Measurements from ENCODE around the gene LIX1. TPM values are rescaled to one million over a fixed set of nuclear protein-coding genes. Genes with fewer than 3 reads are reported as not detected.

Gene LIX1
- total and polyA plus RNA-seq, 2 of the 8 experiments (the other 6 are each of a cell fraction or from before 2014, with no cell fraction given), result 0.26 to 0.45 TPM

DNA sequence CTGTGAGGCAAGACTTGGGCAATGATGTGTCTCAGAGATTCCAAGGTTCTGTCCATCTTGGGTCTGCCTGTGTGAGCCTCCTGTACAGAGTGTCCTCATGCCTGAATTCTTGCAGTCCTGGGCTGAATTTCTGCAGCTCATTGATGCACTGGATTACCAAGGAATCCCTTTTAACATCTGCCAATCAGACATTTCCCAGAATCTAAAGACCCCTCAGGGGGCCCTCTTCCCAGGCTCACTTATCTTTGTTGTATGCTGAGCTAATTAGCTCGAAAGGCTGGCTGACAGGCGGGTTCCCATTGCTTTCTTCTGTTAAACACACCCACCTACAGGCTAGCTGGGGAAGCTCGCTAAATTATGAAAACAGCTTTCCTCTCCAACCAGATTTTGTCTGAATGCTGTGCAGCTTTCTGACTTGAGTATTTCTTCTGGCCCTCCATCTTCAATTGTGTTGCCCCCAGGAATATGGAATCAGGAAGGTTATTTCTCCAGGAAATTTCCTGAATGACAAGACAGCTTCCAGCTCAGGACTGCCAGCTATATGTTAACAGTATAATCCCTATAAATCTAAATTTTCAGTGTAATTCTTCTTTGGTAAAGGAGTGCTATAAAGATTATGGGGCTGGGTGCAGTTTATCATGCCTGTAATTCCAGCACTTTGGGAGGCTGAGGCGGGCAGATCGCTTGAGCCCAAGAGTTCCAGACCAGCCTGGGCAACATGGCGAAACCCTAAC, at the start of gene LIX1 (continued):
- TF ChIP-seq, protein P1, sequence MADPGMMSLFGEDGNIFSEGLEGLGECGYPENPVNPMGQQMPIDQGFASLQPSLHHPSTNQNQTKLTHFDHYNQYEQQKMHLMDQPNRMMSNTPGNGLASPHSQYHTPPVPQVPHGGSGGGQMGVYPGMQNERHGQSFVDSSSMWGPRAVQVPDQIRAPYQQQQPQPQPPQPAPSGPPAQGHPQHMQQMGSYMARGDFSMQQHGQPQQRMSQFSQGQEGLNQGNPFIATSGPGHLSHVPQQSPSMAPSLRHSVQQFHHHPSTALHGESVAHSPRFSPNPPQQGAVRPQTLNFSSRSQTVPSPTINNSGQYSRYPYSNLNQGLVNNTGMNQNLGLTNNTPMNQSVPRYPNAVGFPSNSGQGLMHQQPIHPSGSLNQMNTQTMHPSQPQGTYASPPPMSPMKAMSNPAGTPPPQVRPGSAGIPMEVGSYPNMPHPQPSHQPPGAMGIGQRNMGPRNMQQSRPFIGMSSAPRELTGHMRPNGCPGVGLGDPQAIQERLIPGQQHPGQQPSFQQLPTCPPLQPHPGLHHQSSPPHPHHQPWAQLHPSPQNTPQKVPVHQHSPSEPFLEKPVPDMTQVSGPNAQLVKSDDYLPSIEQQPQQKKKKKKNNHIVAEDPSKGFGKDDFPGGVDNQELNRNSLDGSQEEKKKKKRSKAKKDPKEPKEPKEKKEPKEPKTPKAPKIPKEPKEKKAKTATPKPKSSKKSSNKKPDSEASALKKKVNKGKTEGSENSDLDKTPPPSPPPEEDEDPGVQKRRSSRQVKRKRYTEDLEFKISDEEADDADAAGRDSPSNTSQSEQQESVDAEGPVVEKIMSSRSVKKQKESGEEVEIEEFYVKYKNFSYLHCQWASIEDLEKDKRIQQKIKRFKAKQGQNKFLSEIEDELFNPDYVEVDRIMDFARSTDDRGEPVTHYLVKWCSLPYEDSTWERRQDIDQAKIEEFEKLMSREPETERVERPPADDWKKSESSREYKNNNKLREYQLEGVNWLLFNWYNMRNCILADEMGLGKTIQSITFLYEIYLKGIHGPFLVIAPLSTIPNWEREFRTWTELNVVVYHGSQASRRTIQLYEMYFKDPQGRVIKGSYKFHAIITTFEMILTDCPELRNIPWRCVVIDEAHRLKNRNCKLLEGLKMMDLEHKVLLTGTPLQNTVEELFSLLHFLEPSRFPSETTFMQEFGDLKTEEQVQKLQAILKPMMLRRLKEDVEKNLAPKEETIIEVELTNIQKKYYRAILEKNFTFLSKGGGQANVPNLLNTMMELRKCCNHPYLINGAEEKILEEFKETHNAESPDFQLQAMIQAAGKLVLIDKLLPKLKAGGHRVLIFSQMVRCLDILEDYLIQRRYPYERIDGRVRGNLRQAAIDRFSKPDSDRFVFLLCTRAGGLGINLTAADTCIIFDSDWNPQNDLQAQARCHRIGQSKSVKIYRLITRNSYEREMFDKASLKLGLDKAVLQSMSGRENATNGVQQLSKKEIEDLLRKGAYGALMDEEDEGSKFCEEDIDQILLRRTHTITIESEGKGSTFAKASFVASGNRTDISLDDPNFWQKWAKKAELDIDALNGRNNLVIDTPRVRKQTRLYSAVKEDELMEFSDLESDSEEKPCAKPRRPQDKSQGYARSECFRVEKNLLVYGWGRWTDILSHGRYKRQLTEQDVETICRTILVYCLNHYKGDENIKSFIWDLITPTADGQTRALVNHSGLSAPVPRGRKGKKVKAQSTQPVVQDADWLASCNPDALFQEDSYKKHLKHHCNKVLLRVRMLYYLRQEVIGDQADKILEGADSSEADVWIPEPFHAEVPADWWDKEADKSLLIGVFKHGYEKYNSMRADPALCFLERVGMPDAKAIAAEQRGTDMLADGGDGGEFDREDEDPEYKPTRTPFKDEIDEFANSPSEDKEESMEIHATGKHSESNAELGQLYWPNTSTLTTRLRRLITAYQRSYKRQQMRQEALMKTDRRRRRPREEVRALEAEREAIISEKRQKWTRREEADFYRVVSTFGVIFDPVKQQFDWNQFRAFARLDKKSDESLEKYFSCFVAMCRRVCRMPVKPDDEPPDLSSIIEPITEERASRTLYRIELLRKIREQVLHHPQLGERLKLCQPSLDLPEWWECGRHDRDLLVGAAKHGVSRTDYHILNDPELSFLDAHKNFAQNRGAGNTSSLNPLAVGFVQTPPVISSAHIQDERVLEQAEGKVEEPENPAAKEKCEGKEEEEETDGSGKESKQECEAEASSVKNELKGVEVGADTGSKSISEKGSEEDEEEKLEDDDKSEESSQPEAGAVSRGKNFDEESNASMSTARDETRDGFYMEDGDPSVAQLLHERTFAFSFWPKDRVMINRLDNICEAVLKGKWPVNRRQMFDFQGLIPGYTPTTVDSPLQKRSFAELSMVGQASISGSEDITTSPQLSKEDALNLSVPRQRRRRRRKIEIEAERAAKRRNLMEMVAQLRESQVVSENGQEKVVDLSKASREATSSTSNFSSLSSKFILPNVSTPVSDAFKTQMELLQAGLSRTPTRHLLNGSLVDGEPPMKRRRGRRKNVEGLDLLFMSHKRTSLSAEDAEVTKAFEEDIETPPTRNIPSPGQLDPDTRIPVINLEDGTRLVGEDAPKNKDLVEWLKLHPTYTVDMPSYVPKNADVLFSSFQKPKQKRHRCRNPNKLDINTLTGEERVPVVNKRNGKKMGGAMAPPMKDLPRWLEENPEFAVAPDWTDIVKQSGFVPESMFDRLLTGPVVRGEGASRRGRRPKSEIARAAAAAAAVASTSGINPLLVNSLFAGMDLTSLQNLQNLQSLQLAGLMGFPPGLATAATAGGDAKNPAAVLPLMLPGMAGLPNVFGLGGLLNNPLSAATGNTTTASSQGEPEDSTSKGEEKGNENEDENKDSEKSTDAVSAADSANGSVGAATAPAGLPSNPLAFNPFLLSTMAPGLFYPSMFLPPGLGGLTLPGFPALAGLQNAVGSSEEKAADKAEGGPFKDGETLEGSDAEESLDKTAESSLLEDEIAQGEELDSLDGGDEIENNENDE (IDR thresholded peaks at IDR 0.05; ENCODE audit: insufficient replicate concordance, low read length), result no peak
- TF ChIP-seq FOSL1 (IDR thresholded peaks at IDR 0.05; ENCODE audit: insufficient read depth, low read depth, low read length) (no peak), HDAC2 (IDR thresholded peaks at IDR 0.05; ENCODE audit: borderline replicate concordance in 1 of 2, low read depth in 2 of 2, low read length in 2 of 2) (no peak), TEAD4 (IDR thresholded peaks at IDR 0.05; ENCODE audit: low read depth, low read length) (no peak), RFX5 (IDR thresholded peaks at IDR 0.05; ENCODE audit: borderline replicate concordance, low read depth, low read length) (no peak)
